RPMI8226 (cell line): ENCODE data around the gene MLC1.

Experiments
- DNase-seq: peaks from one replicate; pipeline ENCODE4 v3.0.0-alpha.2; 2015

The MLC1 gene

DNA sequence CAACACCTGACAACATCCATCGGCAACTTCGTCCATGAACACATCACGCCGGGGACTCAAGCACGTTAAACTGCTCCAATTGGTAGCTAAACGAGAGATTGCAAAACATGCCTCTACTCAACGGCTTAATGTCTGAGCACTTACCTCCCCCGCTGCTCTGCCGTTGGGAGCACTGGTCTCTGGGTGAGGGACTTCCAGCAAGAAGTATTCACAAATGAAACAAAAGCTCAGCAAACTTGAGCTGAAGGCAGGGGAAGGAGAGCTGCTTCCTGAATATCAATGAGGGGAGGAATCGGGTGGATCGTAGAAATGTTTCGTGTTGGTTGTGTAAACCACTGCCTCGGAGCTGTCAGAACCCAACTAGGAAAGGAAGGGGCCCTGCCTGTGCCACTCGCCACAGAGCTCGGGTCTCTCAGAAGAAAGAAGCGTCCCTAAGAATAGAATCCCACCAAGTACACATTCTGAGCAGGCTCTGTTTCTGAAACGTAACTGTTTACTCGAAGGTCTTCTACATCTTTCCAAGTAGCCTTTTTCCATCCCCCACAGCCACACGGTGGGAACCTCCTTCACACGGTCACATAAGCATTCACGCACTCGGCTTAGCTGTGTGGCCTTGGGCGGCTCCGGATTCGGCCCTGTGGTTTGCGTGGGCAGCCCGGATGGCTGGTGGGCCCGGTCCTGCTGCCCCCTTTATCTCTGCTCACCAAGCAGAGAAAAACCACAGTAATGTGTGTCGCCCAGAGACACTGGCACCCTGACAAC lies at the start of gene MLC1:
MLC1 (minus strand) TSS at position 216 of the 762 bp plus-strand sequence. CDS start 524 bp downstream, outside the sequence.
- no peak for DNase-seq

DNA sequence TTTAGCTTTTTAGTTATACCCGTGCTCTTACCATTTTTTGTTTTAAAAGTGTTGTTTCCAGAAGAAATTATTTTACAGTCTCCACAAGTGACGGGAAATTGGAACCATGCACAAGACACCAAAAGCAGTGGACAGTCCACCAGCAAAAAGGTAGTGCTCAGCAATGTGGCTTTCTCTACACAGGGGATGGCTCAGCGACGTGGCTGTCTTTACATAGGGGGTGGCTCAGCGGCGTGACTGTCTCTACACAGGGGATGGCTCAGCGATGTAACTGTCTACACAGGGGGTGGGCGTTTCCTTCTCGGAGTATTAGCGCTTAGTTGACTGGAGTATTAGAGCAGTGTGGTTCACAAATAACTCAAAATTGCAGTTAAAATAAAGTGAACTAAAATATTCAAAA lies 49.3 kb upstream of the MLC1 start:
- no peak for DNase-seq

DNA sequence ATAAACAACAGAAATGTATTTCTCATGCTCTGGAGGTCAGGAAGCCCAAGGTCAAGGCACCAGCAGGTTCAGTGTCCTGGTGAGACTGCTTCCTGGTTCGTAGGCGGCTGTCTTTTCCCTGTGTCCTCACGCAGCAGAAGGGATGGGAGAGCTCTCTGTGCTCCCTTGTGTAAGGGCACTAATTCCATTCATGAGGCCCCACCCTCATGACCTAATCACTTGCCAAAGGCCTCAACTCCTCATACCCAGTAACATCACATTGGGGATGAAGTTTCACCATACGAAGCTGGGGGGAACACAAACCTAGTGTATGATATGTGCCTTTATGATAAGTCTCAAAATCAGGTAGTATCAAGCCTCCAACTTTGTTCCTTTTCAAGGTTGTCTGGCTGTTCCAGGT lies 46.7 kb upstream of the MLC1 start:
- DNase-seq: no peak

DNA sequence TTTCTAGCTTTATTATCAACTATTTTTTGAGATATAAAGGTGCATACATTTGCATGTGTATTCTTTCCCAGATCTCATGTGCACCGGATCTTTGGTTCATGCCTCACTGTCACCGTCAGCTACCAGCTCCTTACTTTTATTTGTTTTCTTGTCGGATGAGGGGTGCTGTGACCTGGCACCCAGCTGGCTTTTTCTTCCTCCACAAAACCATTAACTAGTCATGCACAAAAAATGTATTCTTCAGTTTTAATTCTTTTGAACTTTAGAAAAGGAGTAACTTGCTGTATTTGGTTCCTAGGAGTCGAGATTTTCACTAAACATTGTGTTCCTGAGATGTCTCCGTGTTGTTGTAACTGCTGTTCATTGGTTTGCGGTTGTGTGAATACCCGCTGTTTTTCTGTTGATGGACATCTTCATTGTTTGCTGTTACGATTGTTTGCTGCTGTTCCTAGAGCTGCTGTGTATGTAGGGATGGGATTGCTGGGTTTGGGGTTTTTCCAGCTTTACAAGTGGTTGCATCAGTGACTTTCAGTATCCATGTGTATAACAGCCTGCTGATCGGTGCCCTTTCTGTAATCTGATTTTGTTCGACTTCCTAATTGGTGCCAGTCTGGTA lies 44.0 kb upstream of the MLC1 start:
- DNase-seq: no peak

DNA sequence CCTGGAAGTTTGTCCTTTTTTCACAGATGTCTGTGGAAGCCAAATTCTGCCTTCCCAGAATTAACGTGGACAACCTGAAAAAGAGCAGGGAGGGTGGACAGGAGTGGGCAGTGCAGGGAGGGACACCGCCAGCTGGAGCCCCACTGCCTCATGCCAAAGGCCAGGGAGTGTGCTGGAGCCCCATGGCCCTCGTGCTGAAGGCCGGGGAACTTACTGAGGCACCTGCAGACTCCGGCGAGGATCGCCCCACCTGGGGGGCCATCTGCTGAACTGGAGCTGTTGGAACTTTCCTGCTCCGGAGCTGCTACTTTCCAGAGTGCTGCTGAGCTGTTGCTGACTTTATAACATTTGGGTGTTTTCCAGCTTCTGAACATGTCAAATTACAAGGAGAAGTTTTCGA lies 39.8 kb upstream of the MLC1 start:
- DNase-seq: no peak

DNA sequence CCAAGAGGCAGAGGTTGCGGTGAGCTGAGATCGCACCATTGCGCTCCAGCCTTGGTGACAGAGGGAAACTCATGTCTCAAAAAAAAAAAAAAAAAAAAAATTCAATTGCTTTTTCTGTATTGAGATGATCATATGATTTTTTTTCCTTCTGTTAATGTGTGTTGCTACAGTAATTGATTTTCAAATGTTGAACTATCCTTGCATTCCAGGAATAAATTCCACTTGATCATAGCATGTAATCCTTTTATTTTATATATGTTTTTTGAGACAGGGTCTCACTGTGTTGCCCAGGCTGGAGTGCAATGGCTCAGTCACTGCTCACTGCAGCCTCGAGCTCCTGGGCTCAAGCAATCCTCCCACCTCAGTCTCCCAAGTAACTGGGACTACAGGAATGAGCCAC lies 37.9 kb upstream of the MLC1 start:
- DNase-seq: no peak

DNA sequence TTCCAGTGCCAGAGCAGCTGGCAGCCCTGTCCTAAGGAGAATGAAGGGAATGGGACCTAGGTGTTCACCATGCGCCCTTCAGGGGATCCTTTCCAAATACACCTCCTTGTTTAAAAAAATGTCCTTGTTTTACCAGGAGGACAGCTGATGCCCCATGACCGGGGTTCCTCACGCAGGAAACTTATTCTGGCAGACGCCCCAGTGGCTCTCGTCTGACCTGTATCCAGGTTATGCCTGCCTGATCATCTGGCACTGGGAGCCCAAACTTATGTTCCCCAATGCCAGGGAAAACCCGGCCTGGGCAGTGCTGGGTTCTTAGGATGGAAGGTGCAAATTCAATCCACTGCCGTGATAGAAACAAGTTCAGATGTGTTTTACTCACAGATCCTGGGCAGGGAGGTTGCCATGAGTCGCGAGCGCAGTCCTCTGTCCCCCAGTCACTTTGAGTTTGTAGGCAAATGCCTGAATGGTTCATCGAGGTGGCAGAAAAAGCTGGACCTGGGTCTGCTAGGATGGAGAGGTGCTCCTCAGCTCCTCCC lies 36.0 kb upstream of the MLC1 start:
- no peak for DNase-seq

DNA sequence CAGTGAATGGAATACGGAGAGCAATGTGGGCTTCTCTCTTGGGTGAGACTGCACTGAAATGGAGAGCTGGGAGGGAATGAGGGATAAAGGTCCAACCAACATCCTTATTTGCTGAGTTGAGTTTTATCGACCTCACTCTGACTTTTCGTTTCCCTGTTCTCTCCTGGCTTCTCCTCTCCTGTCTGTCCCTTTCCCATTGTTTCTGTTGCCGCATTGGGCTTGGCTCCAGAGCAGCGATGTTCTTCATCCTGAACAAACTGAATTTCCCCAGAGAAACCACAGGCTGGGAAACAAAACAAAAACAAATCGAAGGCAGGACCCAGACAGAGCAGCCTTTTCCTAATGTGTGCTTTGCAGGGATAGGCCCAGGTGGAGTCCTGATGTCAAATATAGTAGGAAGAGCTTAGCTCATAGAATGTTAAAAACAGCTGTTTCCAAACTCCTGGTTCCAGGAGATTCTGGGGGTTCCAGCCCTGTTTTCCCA lies 34.6 kb upstream of the MLC1 start:
- no peak for DNase-seq

DNA sequence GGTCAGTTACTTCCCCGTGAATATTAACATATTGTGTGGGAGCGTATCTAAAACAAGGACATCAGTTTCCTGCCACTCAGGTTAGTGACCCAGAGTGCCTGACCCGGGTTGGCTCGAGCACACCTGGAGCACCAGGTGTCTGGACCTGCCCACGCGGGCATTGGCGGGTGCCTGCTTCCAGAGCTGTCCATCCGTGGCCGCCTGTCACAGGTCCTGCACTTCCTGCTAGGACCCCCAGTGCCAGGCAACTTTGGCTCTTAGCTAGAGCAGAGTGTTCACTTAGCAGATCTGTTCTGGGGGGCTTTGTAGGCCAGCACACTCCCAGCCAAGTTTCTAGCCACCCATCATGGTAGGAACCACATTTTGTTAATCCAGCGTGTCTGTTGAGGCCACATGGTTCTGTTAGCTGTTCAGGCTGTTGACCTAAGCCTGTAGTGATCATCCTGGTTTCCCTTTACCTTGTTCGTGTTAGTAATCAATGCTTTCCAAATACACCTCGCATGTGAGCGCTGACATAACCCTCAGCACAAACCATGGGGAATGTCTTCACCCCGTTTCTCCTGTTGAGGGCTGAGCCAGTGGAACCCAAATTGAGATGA lies 34.0 kb upstream of the MLC1 start:
- DNase-seq: no peak

DNA sequence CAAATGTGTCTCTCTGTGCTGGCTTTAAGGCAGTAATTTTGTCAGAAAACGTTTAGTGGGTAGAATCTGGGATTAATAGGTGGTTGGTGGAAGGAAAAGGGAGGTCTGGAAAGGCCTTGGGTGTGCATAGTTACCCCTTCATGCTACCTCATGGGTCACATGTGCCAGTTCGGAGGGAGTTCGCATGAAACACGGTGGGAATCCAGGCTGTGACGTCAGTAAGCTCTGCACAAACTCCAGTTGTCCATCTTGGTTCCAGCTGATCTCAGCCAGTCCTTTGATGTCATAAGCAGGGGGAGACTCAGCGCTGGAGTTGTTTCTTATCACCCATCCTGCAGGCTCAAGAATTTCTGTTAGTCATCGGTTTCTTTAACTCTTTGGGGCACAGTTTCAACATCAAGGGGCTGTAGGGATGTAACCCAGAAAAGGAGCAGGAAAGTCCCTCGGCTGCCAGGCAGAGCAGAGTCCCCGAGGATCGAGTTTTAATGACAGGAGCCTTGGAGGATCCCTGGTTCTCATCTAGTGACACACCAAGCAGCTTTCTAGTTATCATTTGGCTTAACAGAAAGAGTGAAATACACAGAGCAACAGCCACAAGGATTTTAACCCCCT lies 33.4 kb upstream of the MLC1 start:
- no peak for DNase-seq

DNA sequence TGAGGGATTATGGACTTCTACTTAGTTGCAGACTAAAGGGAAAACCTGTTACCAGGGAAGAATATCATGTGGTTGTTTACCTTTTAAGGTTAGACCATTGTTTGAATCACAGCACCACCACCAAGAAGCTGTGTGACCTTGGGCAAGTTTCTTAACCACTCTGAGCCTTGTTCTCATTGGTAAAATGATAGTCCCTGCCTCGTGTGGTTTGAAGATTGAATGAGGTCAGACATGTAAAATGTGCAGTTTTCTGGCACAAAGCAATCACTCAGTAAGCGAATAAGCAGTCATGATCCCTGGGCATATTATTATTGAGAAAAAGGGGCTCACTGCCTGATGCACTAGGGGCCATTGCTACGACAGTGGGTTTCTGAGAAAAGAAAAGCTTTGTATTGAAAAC lies 32.9 kb upstream of the MLC1 start:
- no peak for DNase-seq

DNA sequence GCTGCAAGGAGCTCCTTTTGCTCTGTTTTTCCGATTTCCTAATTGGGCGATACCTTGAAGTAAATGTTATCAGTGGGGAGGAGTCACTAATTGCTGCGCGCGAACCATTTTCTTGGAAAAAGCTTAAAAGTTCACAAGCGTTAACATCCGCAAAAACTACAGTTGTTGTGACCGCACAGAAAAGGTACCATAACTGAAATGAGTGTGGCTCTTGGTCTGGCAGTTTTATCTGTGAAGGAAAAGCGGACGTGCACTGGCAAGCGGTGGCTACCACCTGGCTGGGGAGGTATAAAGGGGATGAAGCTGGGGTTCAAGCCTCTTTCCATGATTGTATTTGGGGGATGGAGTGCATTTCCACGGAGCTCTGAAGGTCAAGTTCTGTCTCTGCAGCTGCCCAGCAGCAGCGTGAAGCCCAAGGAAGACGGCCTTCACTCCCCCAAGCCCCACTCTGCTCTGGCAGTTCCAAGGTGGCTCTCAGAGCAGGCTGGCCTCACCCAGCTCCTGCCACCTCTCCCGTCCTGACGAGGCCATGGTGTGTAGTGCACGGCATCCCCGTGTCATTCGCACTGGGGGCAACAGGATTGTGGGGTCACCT lies 32.0 kb upstream of the MLC1 start:
- DNase-seq: no peak

DNA sequence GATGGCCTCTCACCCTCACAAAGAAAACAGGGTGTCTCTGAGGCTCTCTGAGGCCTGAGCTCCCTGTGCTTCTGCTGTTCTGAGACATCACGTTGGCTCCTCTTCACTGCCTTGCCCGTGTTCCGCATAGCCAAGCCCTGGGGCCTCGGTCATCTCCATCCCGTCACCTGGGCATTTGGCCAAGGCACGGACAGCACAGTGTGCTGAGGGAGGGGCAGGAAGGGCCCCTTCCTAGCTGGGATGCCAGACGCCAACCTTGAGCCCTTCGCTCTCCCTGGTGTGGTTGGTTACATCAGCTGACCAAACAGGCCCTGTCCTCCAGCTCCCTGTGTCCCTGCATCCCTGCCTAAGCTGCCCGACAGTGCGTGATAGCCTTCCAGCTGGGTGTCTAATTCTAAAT lies 30.5 kb upstream of the MLC1 start:
- DNase-seq: peak; percentile 54

DNA sequence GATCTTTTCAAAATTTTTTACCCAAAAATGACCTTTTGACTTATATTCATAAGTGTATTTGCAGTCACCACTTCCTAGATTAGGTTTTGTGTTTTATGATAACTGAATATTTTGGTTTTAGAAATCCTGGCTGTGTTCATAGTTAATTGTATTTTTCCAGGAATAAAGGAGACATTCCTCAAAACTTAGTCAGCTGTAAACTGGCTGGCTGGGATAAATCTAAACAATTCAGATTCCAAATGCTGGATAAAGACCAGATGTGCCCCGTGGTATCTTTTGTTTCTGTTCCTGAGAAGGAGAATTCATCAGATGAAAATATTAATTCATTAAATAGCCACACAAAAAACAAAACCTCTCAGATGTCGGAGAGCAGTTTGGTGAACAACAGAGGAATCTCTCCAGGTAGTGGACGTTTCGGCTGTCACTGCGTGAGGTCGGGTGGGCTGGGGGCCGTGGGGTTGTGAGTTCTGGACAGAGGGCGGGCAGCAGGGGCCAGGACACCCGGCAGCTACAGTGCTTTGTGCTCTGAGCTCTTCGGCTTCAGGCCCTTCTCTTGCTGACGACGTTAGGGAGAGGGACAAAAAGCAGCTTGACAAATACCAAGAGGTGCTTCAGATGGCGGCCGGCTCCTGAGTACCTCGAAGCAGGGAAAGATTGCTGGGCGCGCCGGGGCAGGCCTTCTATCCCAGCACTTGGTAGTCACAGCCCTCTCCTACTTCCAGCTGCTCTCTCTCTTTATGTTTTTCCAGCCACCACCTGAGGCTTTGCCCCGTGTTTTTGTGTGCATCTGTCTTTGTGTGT lies 29.2 kb upstream of the MLC1 start:
- DNase-seq: no peak

DNA sequence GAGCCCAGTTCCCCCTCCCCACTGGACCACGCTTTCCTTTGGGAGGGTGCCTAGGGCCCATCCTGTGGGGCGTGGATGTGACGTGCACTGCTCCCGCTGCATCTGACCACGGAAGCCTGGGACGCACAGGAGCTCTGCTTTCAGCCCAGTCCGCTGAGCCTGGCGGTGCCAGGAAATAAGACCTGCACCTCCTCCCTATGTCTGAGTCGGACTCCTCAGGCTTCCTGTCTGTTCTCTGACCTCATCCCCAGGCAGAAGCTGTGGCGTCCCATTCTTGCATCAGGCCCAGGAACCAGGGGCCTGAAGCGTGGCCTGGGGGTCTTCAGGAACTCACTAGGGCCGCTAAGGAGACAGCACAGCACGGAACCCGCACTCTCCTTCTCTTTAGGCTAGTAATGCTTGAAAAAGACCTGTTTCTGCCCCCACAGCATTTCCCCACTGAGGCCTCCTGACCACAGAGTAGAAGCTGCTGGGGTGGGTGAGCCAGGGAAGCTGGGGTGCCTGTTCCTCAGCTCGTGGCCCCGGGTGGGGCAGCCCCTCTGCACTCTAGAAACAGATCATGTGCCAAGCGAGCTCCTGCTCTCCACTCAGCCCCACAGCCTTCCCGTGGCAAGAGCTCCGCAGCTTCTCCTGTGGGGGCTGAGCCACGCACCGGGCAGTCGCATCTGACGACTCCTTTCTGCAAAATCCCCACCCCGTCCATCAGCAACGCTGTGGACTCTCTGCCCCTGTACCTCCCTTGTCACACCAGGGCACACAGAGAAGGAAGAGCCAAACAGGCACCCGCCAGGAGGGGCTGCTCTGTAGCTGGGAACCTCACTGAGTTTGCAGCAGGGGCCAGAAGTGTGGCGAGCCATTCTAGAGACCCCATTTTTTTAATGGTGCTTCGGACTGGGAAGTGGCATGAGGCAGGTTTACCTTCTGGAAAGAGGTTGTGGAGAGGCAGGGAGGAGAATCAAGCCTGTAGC lies 27.2 kb upstream of the MLC1 start:
- DNase-seq: peak; percentile 26

DNA sequence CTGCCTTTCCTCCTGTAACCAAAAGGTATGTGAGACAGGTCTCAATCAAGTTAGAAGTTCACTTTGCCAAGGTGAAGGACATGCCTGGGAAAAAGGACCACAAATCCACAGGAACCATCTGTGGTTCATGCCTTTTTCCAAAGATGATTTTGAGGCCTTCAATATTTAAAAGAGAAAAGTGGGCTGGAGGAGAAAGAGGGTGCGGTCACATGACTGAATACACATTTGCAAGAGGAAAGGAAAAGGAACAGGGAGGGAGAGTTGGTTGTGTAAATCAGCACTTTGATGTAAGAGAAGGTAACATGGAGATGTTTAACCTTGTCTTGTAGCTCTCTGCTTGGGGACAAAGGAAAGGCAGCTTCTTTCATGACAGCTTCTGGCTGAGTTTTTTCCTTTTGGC lies 25.8 kb upstream of the MLC1 start:
- DNase-seq: no peak

DNA sequence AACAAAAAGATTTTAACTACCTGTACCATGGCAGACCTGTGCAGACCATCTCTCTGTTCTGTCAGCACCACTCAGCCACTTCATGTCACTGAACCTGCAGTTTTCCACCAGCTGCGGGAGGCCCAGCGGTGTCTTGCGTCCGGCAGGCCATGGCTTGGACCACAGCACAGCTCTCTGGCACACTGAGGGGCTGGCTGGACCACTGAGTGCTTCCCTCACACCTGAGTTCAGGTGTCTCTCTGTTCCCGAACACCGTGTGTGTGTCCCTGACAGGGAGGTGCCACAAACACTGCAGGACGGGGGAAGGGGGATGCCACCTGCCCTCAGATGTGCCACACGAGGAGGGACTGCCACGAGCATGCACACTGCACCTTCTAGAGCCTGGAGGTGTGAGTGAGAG lies 22.3 kb upstream of the MLC1 start:
- DNase-seq: no peak

DNA sequence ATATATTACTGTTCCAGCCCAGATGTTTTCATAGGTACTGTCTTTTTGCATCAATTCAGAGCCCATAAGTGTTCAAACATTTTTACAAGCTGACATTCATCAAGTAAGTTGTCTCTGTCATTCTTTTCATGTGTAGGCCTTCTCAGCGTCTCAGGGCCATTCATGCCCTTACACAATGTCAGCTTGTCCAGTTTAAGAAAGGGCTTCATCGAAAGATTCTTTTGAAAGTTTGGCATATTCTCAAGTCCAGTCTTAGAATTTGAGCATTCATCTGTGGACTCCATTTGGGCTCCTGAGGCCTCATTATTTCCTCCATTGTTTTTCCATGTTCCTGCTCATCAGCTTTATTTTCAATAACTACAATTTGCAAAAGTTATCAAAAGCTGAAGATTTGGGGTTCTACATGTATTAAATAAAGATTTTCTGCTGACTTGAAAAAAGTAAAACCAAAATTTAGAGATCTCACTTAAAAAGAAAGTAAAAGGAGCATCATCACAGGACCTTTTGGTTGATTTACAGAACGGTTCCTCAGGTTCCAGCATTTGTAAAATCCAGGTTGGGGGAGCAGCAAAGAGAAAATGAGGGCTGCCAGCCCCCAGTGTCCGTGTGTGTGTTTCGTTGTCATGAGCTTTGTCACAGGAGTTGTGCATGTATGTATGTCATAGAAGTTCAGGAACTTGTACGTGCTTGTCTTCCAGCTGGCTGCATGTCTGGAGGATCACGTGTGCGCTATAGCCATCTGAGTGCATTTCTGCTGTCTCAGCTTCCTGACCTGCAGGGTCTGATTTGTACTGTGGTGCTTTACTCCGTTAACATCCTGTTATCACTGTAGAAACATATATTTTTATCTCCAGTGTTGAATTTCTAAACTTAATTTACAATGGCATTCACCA lies 20.2 kb upstream of the MLC1 start:
- DNase-seq: peak; percentile 88

DNA sequence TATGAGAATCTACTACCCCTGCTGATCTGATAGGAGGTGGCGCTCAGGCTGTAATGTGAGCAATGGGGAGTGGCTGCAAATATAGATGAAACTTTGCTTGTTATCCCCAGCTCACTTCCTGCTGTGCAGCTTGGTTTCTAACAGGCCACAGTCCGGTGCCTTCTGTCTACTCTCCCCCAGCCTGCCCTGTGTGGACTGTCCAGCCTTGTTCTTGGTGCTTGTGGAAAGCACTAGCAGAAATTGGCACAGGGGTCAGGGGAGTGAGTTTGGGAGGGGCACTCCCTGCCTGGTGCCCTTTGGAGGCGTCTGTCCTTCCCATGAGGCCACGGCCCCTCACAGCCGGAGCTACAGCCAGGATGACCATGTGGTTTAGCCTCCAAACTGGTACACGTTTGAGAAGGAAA lies 18.9 kb upstream of the MLC1 start:
- no peak for DNase-seq

DNA sequence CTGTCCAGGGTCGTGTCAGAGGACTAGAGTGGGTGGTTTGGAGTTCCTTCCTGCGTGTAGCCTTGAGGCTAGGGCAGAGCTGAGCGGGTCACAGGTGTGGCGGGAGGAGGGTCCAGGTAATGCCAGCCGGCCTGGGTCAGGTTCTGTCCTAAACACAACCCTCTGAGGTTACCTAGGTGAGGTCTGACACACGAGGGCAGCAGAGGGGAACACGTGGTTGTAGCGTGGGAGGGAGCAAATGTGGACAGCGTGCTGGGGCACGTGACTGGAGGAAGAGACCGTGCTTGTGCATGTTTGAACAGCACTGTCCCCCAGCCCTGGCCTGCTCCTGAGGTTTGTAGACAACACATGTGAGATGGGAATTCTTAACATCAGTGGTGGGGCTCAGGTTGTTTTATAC lies 17.7 kb upstream of the MLC1 start:
- peak; percentile 33 for DNase-seq
